Right lobe of liver (tissue), 4 donors: ENCODE results near the gene CD8A.
"Not testable (repeated sequence)": the region's sequence is repeated elsewhere in the genome, so short reads cannot be mapped to it uniquely, and the experiment has no call there.

Source experiments
- POLR2A ChIP-seq: fragments of 450-650 bp; IDR thresholded peaks from one replicate; pipeline ENCODE4 v1.6.1; 2017; ENCODE audit warnings: antibody characterized with exemption, mild to moderate bottlenecking
- TF ChIP-seq, protein P1 (sequence below), 4 donors: fragments of 200-600 bp in 3 of 4; fragments of 450-650 bp in 1 of 4; IDR thresholded peaks; one replicate each; pipeline versions ENCODE4 v1.5.1 to v1.8.0; 2016 to 2022; ENCODE audit warnings: antibody characterized with exemption in 4 of 4, mild to moderate bottlenecking in 2 of 4
- donor health status: DM: no; HTN: no; CAD: no.
- donor health status: DM: no; HTN: no; CAD: no.
- donor health status: DM: no; HTN: yes; CAD: no.

- TF ChIP-seq, protein P1, sequence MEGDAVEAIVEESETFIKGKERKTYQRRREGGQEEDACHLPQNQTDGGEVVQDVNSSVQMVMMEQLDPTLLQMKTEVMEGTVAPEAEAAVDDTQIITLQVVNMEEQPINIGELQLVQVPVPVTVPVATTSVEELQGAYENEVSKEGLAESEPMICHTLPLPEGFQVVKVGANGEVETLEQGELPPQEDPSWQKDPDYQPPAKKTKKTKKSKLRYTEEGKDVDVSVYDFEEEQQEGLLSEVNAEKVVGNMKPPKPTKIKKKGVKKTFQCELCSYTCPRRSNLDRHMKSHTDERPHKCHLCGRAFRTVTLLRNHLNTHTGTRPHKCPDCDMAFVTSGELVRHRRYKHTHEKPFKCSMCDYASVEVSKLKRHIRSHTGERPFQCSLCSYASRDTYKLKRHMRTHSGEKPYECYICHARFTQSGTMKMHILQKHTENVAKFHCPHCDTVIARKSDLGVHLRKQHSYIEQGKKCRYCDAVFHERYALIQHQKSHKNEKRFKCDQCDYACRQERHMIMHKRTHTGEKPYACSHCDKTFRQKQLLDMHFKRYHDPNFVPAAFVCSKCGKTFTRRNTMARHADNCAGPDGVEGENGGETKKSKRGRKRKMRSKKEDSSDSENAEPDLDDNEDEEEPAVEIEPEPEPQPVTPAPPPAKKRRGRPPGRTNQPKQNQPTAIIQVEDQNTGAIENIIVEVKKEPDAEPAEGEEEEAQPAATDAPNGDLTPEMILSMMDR (IDR thresholded peaks at IDR 0.05) = not testable (repeated sequence)
- TF ChIP-seq POLR2A = not testable (repeated sequence)
Observed at GRCh38 chr2:86739485-86739884, 51.2 kb downstream of the CD8A start.
